Astrocyte (in vitro differentiated cells and primary cell): Measurements from ENCODE around the gene KRTAP9-1. TPM values are rescaled to one million over a fixed set of nuclear protein-coding genes. Genes with fewer than 3 reads are reported as not detected.
"Not testable (repeated sequence)": the region's sequence is repeated elsewhere in the genome, so short reads cannot be mapped to it uniquely, and the experiment has no call there.

Source experiments
- DNase-seq: peaks from one replicate; pipeline ENCODE4 v3.0.0-alpha.2; 2010; ENCODE audit warnings: low read depth
- FAIRE-seq: peaks from 2 replicates; lab custom pipeline; 2011; peaks lifted over from hg19 to GRCh38; lab: Jason Lieb, UNC
- H2AFZ ChIP-seq: 2 replicates; pipeline ENCODE4 v1.6.0; 2012; ENCODE audit warnings: low read depth, low read length, inconsistent platforms
- H3K27ac ChIP-seq: 2 replicates; pipeline ENCODE4 v1.5.1; 2011; ENCODE audit warnings: low read depth, low read length, inconsistent platforms
- H3K27me3 ChIP-seq: 2 replicates; pipeline ENCODE4 v1.6.0; 2011; ENCODE audit warnings: low read length, inconsistent platforms; ENCODE audit not compliant: insufficient read depth
- H3K36me3 ChIP-seq: 2 replicates; pipeline ENCODE4 v1.5.1; 2011; ENCODE audit warnings: low read length, inconsistent platforms; ENCODE audit not compliant: insufficient read depth
- H3K4me1 ChIP-seq: 2 replicates; pipeline ENCODE4 v1.5.1; 2011; ENCODE audit warnings: low read length, inconsistent platforms; ENCODE audit not compliant: insufficient read depth
- H3K4me2 ChIP-seq: 2 replicates; pipeline ENCODE4 v1.6.0; 2012; ENCODE audit warnings: low read length, inconsistent platforms
- H3K4me3 ChIP-seq: 2 replicates; pipeline ENCODE4 v1.5.1; 2011; ENCODE audit warnings: low read depth, mild to moderate bottlenecking, low read length, inconsistent platforms; ENCODE audit not compliant: insufficient read depth
- H3K79me2 ChIP-seq: 2 replicates; pipeline ENCODE4 v1.6.0; 2012; ENCODE audit warnings: mild to moderate bottlenecking, low read length, inconsistent platforms; ENCODE audit not compliant: insufficient read depth
- H3K9ac ChIP-seq: 2 replicates; pipeline ENCODE4 v1.6.0; 2012; ENCODE audit warnings: mild to moderate bottlenecking, low read length, inconsistent platforms
- H3K9me3 ChIP-seq: 2 replicates; pipeline ENCODE4 v1.5.1; 2012; ENCODE audit warnings: low read depth, mild to moderate bottlenecking, low read length, inconsistent platforms; ENCODE audit not compliant: insufficient read depth
- H4K20me1 ChIP-seq: 2 replicates; pipeline ENCODE4 v1.6.0; 2012; ENCODE audit warnings: low read length, inconsistent platforms; ENCODE audit not compliant: insufficient read depth
- H3K27ac Mint-ChIP-seq: one replicate; pipeline ENCODE4 v1.8.0; 2021; ENCODE audit warnings: mild to moderate bottlenecking, mixed read lengths; ENCODE audit not compliant: unreplicated experiment
- H3K27me3 Mint-ChIP-seq: one replicate; pipeline ENCODE4 v1.8.0; 2021; ENCODE audit warnings: low read depth, mixed read lengths; ENCODE audit not compliant: unreplicated experiment
- H3K36me3 Mint-ChIP-seq: one replicate; pipeline ENCODE4 v1.8.0; 2021; ENCODE audit warnings: low read depth, mixed read lengths; ENCODE audit not compliant: unreplicated experiment
- H3K4me1 Mint-ChIP-seq: one replicate; pipeline ENCODE4 v1.8.0; 2021; ENCODE audit warnings: low read depth, mixed read lengths; ENCODE audit not compliant: unreplicated experiment
- H3K4me3 Mint-ChIP-seq: one replicate; pipeline ENCODE4 v1.8.0; 2021; ENCODE audit warnings: mild to moderate bottlenecking, moderate library complexity, mixed read lengths; ENCODE audit not compliant: unreplicated experiment
- H3K9me3 Mint-ChIP-seq: one replicate; pipeline ENCODE4 v1.8.0; 2021; ENCODE audit warnings: mild to moderate bottlenecking, mixed read lengths; ENCODE audit not compliant: unreplicated experiment
- CTCF ChIP-seq: IDR thresholded peaks from 2 replicates; pipeline ENCODE4 v1.5.1; 2011; ENCODE audit warnings: low read depth, mild to moderate bottlenecking, inconsistent platforms, low read length, moderate library complexity; ENCODE audit not compliant: insufficient read depth
- total RNA-seq: library from RNA; stranded (reverse); gene quantifications from 2 replicates; pipeline ENCODE4 v1.2.1, GENCODE V29; 2021

KRTAP9-1 gene
- total RNA-seq, 1 donor from 2014 or later: not detected

- Histone ChIP-seq H3K9ac (no peak overlapping the region), H3K4me3 (no peak overlapping the region), H2AFZ (no peak overlapping the region), H4K20me1 (no peaks in the 10 kb centered on the region), H3K9me3 (no peaks in the 10 kb centered on the region), H3K79me2 (no peaks in the 10 kb centered on the region), H3K4me1 (no peaks in the 10 kb centered on the region), H3K27me3 (peaks cover 8% of the 10 kb centered on the region), H3K27ac (no peak overlapping the region), H3K36me3 (no peaks in the 10 kb centered on the region), H3K4me2 (no peak overlapping the region)
- Mint-ChIP-seq H3K36me3 (no peaks in the 10 kb centered on the region), H3K4me3 (no peak overlapping the region), H3K9me3 (peaks cover 2% of the 10 kb centered on the region), H3K27ac (no peak overlapping the region), H3K4me1 (no peaks in the 10 kb centered on the region), H3K27me3 (peaks cover 22% of the 10 kb centered on the region)
- no peak for FAIRE-seq
- TF ChIP-seq CTCF: no peak
- DNase-seq: no peak
Measured at GRCh38 chr17:41231731-41232130, 42.0 kb downstream of the KRTAP9-1 start.

GRCh38 chr17:41232399-41233105 is 42.9 kb downstream of the KRTAP9-1 start, which contains the start of gene KRTAP9-3:
TSS of gene KRTAP9-3 (plus strand) at chr17:41232449. CDS start at chr17:41232502, 53 bp downstream.
- H3K36me3 Mint-ChIP-seq, H3K4me3 Mint-ChIP-seq, H3K9ac ChIP-seq, H3K27ac ChIP-seq, H2AFZ ChIP-seq, H3K27ac Mint-ChIP-seq, H3K79me2 ChIP-seq, H4K20me1 ChIP-seq, H3K27me3 ChIP-seq, H3K36me3 ChIP-seq, H3K4me1 Mint-ChIP-seq, H3K9me3 ChIP-seq, DNase-seq, H3K4me2 ChIP-seq, H3K4me1 ChIP-seq, H3K4me3 ChIP-seq, FAIRE-seq, H3K9me3 Mint-ChIP-seq: not testable (repeated sequence)
- peaks cover 27% of the 10 kb centered on the region for H3K27me3 Mint-ChIP-seq

- not testable (repeated sequence) for DNase-seq, H3K4me3 ChIP-seq, H3K27ac ChIP-seq, H3K9ac ChIP-seq, H3K4me1 Mint-ChIP-seq, H3K36me3 ChIP-seq, H3K36me3 Mint-ChIP-seq, H3K4me1 ChIP-seq, H3K4me3 Mint-ChIP-seq, H3K27ac Mint-ChIP-seq, FAIRE-seq, H4K20me1 ChIP-seq, H3K9me3 ChIP-seq, H3K79me2 ChIP-seq, H2AFZ ChIP-seq, H3K9me3 Mint-ChIP-seq, H3K4me2 ChIP-seq, H3K27me3 ChIP-seq
- H3K27me3 Mint-ChIP-seq: peaks cover 24% of the 10 kb centered on the region
Measured at GRCh38 chr17:41237116-41237515, 47.4 kb downstream of the KRTAP9-1 start.

- H3K27me3 Mint-ChIP-seq: peaks cover 23% of the 10 kb centered on the region
- H3K4me1 Mint-ChIP-seq, H3K4me3 ChIP-seq, H3K36me3 Mint-ChIP-seq, H3K9ac ChIP-seq, H3K27me3 ChIP-seq, H2AFZ ChIP-seq, H3K4me3 Mint-ChIP-seq, H3K27ac Mint-ChIP-seq, H3K9me3 ChIP-seq, H4K20me1 ChIP-seq, H3K79me2 ChIP-seq, H3K9me3 Mint-ChIP-seq, H3K4me2 ChIP-seq, FAIRE-seq, H3K27ac ChIP-seq, H3K4me1 ChIP-seq, DNase-seq, H3K36me3 ChIP-seq: not testable (repeated sequence)
Measured at GRCh38 chr17:41237949-41238437, 48.3 kb downstream of the KRTAP9-1 start, which contains the start of gene KRTAP9-8. TSS of gene KRTAP9-8 (plus strand) at chr17:41237999. CDS start at chr17:41238052, 53 bp downstream.

Other genes with a start within 250 kb of the KRTAP9-1 start
- gene KRT39, start 222.9 kb upstream of the KRTAP9-1 start, total RNA-seq: not detected in 2 replicates
- gene KRT40, start 205.6 kb upstream of the KRTAP9-1 start, total RNA-seq: not detected in 2 replicates
- not detected in 2 replicates for gene KRTAP3-3, start 195.7 kb upstream of the KRTAP9-1 start, total RNA-seq
- not detected in 2 replicates for gene KRTAP3-2, start 190.0 kb upstream of the KRTAP9-1 start, total RNA-seq
- gene KRTAP3-1, start 180.8 kb upstream of the KRTAP9-1 start, total RNA-seq: not detected in 2 replicates
- gene KRTAP1-5, start 162.7 kb upstream of the KRTAP9-1 start, total RNA-seq: not detected in 2 replicates
- not detected in 2 replicates for gene KRTAP1-4, start 159.7 kb upstream of the KRTAP9-1 start, total RNA-seq
- gene KRTAP1-3, start 155.0 kb upstream of the KRTAP9-1 start, total RNA-seq: not detected in 2 replicates
- not detected in 2 replicates for gene KRTAP1-1, start 148.4 kb upstream of the KRTAP9-1 start, total RNA-seq
- gene KRTAP2-1, start 142.6 kb upstream of the KRTAP9-1 start, total RNA-seq: not detected in 2 replicates
- gene KRTAP2-2, start 134.7 kb upstream of the KRTAP9-1 start, total RNA-seq: not detected in 2 replicates
- 3.8 and 7.1 TPM in 2 replicates for gene KRTAP2-3, start 129.8 kb upstream of the KRTAP9-1 start, total RNA-seq
- gene KRTAP2-4, start 124.0 kb upstream of the KRTAP9-1 start, total RNA-seq: not detected in 2 replicates
- gene KRTAP4-7, start 105.7 kb upstream of the KRTAP9-1 start, total RNA-seq: not detected in 2 replicates
- gene KRTAP4-8, start 91.7 kb upstream of the KRTAP9-1 start, total RNA-seq: not detected in 2 replicates
- not detected in 2 replicates for gene KRTAP4-16, start 87.7 kb upstream of the KRTAP9-1 start, total RNA-seq
- gene KRTAP4-9, start 84.5 kb upstream of the KRTAP9-1 start, total RNA-seq: not detected in 2 replicates
- not detected in 2 replicates for gene KRTAP4-11, start 71.5 kb upstream of the KRTAP9-1 start, total RNA-seq
- gene KRTAP4-12, start 65.7 kb upstream of the KRTAP9-1 start, total RNA-seq: not detected in 2 replicates
- not detected in 2 replicates for gene KRTAP4-6, start 49.3 kb upstream of the KRTAP9-1 start, total RNA-seq
- not detected in 2 replicates for gene KRTAP4-5, start 40.1 kb upstream of the KRTAP9-1 start, total RNA-seq
- gene KRTAP4-4, start 29.1 kb upstream of the KRTAP9-1 start, total RNA-seq: not detected in 2 replicates
- not detected in 2 replicates for gene KRTAP4-3, start 21.7 kb upstream of the KRTAP9-1 start, total RNA-seq
- not detected in 2 replicates for gene KRTAP4-2, start 11.7 kb upstream of the KRTAP9-1 start, total RNA-seq
- not detected in 2 replicates for gene KRTAP4-1, start 5.0 kb upstream of the KRTAP9-1 start, total RNA-seq
- gene KRTAP9-2, start 36.8 kb downstream of the KRTAP9-1 start, total RNA-seq: not detected in 2 replicates
- gene KRTAP9-3, start 42.6 kb downstream of the KRTAP9-1 start, total RNA-seq: not detected in 2 replicates
- not detected in 2 replicates for gene KRTAP9-8, start 48.1 kb downstream of the KRTAP9-1 start, total RNA-seq
- gene KRTAP9-4, start 59.8 kb downstream of the KRTAP9-1 start, total RNA-seq: not detected in 2 replicates
- gene KRTAP9-9, start 65.5 kb downstream of the KRTAP9-1 start, total RNA-seq: not detected in 2 replicates
- not detected in 2 replicates for gene KRTAP9-6, start 75.5 kb downstream of the KRTAP9-1 start, total RNA-seq
- not detected in 2 replicates for gene KRTAP9-7, start 85.8 kb downstream of the KRTAP9-1 start, total RNA-seq
- not detected in 2 replicates for gene KRTAP29-1, start 113.0 kb downstream of the KRTAP9-1 start, total RNA-seq
- gene KRTAP16-1, start 119.4 kb downstream of the KRTAP9-1 start, total RNA-seq: not detected in 2 replicates
- gene KRTAP17-1, start 125.8 kb downstream of the KRTAP9-1 start, total RNA-seq: not detected in 2 replicates
- gene KRT33A, start 160.9 kb downstream of the KRTAP9-1 start, total RNA-seq: not detected in 2 replicates
- gene KRT33B, start 179.9 kb downstream of the KRTAP9-1 start, total RNA-seq: not detected in 2 replicates
- not detected in 2 replicates for gene KRT34, start 192.4 kb downstream of the KRTAP9-1 start, total RNA-seq
- gene KRT31, start 207.7 kb downstream of the KRTAP9-1 start, total RNA-seq: not detected in 2 replicates
- not detected in 2 replicates for gene KRT37, start 234.7 kb downstream of the KRTAP9-1 start, total RNA-seq